Caco-2 (cell line): ENCODE results near the gene LHPP. TPM values are rescaled to one million over a fixed set of nuclear protein-coding genes. Genes with fewer than 3 reads are reported as not detected.

Experiments
- BruUV-seq: library from RNA; stranded (reverse); fragments of 400-500 nt; replicated peaks from 2 replicates; lab custom pipeline; 2021; lab: Mats Ljungman, UMichigan
- CTCF ChIA-PET: fragments of 300-600 bp; sonication (Branson Sonifier 250); formaldehyde crosslinking; loops from one replicate; lab custom pipeline; 2022; ENCODE audit warnings: antibody characterized with exemption; lab: Charles Lee
- POLR2A ChIA-PET: fragments of 300-600 bp; sonication (Branson Sonifier 250); formaldehyde crosslinking; loops from one replicate; lab custom pipeline; 2022; ENCODE audit warnings: antibody characterized with exemption; lab: Charles Lee
- DNase-seq, 2 experiments: peaks; one replicate each; pipeline versions ENCODE4 v3.0.0 to v3.0.0-alpha.2; 2020 to 2022
- H3K27me3 ChIP-seq: replicated peaks from 2 replicates; pipeline ENCODE4 v1.6.0; 2011; ENCODE audit warnings: low read length; ENCODE audit not compliant: control insufficient read depth, insufficient read depth
- H3K36me3 ChIP-seq: 2 replicates; pipeline ENCODE4 v1.5.1; 2011; ENCODE audit warnings: low read length; ENCODE audit not compliant: control insufficient read depth, insufficient read depth
- H3K4me1 ChIP-seq: fragments of 250-450 bp; sonication (Bioruptor Pico); 2 replicates; pipeline ENCODE4 v1.5.1; 2020; ENCODE audit warnings: mild to moderate bottlenecking
- H3K4me3 ChIP-seq: 2 replicates; pipeline ENCODE4 v1.5.1; 2011; ENCODE audit warnings: low read depth, mild to moderate bottlenecking, control low read depth, low read length
- H3K9me3 ChIP-seq: fragments of 250-450 bp; sonication (Bioruptor Pico); 2 replicates; pipeline ENCODE4 v1.5.1; 2020; ENCODE audit warnings: mild to moderate bottlenecking, moderate library complexity
- H3K27ac Mint-ChIP-seq: one replicate; pipeline ENCODE4 v1.8.0; 2022; ENCODE audit warnings: mixed read lengths; ENCODE audit not compliant: unreplicated experiment
- H3K27me3 Mint-ChIP-seq: one replicate; pipeline ENCODE4 v1.8.0; 2022; ENCODE audit warnings: mixed read lengths; ENCODE audit not compliant: insufficient read depth, unreplicated experiment
- H3K36me3 Mint-ChIP-seq: one replicate; pipeline ENCODE4 v1.8.0; 2022; ENCODE audit warnings: mild to moderate bottlenecking, mixed read lengths; ENCODE audit not compliant: insufficient read depth, unreplicated experiment
- H3K4me1 Mint-ChIP-seq: one replicate; pipeline ENCODE4 v1.8.0; 2022; ENCODE audit warnings: low read depth, mixed read lengths; ENCODE audit not compliant: unreplicated experiment
- H3K4me3 Mint-ChIP-seq: one replicate; pipeline ENCODE4 v1.8.0; 2022; ENCODE audit warnings: mild to moderate bottlenecking, moderate library complexity, mixed read lengths; ENCODE audit not compliant: unreplicated experiment
- H3K9me3 Mint-ChIP-seq: one replicate; pipeline ENCODE4 v1.8.0; 2022; ENCODE audit warnings: mixed read lengths; ENCODE audit not compliant: unreplicated experiment
- intact Hi-C: fragments of 100-400 bp; cut with micrococcal nuclease; formaldehyde crosslinking; loops from one replicate; pipeline ENCODE4 v1.10.0; 2022; ENCODE audit not compliant: unreplicated experiment
- total RNA-seq: library from RNA; stranded (reverse); gene quantifications from 2 replicates; pipeline ENCODE4 v1.2.3, GENCODE V29; 2022
- TF ChIP-seq, protein P1 (sequence below), 2 experiments: fragments of 200-600 bp in 1 of 2; IDR thresholded peaks; 1 replicate in 1 of 2; 2 replicates in 1 of 2; pipeline versions ENCODE4 v1.5.1 to v1.8.0; 2011 to 2022; ENCODE audit warnings: antibody characterized with exemption in 1 of 2, control low read depth in 1 of 2, inconsistent platforms in 1 of 2, low read depth in 1 of 2, low read length in 1 of 2, mild to moderate bottlenecking in 1 of 2, moderate library complexity in 1 of 2; ENCODE audit not compliant: insufficient read depth in 1 of 2, severe bottlenecking in 1 of 2, unreplicated experiment in 1 of 2

LHPP gene
- total RNA-seq, 1 experiment from 2014 or later = 15.9 TPM

DNA sequence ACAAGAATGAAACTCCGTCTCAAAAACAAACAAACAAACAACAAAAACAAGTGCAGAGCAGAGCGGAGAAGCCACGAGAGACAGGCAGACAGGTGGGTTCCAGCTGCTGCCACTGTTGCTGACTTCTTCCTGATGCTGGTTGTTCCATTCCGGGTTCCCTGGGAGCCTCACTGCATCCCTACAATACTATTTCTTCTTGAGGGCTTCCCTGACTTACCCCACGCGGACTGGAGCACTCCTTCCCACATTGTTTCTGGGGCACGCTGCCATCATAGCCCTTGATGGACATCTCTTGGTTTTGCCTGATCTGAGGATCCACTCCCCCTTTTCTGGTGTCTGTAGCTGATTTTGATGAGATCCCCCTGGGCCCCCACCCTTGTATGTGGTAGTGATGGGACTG lies 6.2 kb upstream of the LHPP start:
- H3K27me3 Mint-ChIP-seq = peaks cover 3% of the 10 kb centered on the region
- ChIA-PET POLR2A (no interaction called here), CTCF (no interaction called here)
- H3K36me3 ChIP-seq = no peaks in the 10 kb centered on the region
- H3K4me1 ChIP-seq = peaks cover 29% of the 10 kb centered on the region
- H3K9me3 ChIP-seq = no peaks in the 10 kb centered on the region
- no TSS peak for BruUV-seq
- H3K36me3 Mint-ChIP-seq = no peaks in the 10 kb centered on the region
- TF ChIP-seq, protein P1, sequence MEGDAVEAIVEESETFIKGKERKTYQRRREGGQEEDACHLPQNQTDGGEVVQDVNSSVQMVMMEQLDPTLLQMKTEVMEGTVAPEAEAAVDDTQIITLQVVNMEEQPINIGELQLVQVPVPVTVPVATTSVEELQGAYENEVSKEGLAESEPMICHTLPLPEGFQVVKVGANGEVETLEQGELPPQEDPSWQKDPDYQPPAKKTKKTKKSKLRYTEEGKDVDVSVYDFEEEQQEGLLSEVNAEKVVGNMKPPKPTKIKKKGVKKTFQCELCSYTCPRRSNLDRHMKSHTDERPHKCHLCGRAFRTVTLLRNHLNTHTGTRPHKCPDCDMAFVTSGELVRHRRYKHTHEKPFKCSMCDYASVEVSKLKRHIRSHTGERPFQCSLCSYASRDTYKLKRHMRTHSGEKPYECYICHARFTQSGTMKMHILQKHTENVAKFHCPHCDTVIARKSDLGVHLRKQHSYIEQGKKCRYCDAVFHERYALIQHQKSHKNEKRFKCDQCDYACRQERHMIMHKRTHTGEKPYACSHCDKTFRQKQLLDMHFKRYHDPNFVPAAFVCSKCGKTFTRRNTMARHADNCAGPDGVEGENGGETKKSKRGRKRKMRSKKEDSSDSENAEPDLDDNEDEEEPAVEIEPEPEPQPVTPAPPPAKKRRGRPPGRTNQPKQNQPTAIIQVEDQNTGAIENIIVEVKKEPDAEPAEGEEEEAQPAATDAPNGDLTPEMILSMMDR (IDR thresholded peaks at IDR 0.05; ENCODE audit: insufficient read depth in 1 of 2, low read depth in 1 of 2, low read length in 1 of 2, severe bottlenecking in 1 of 2, unreplicated experiment in 1 of 2) = no peak
- no peak overlapping the region for H3K27ac Mint-ChIP-seq
- H3K4me3 Mint-ChIP-seq = no peak overlapping the region
- H3K4me3 ChIP-seq = no peak overlapping the region
- no peaks in the 10 kb centered on the region for H3K27me3 ChIP-seq
- no peaks in the 10 kb centered on the region for H3K9me3 Mint-ChIP-seq
- intact Hi-C loops = no loop called here
- no peak for DNase-seq
- H3K4me1 Mint-ChIP-seq = peaks cover 15% of the 10 kb centered on the region

GRCh38 chr10:124458473-124458872 lies 3.1 kb upstream of the LHPP start:
- no peaks in the 10 kb centered on the region for H3K27me3 Mint-ChIP-seq

GRCh38 chr10:124458889-124459288 lies 2.7 kb upstream of the LHPP start:
- H3K9me3 ChIP-seq = no peaks in the 10 kb centered on the region
- no peak overlapping the region for H3K27ac Mint-ChIP-seq
- no peaks in the 10 kb centered on the region for H3K27me3 Mint-ChIP-seq
- TF ChIP-seq, protein P1 (IDR thresholded peaks at IDR 0.05; ENCODE audit: insufficient read depth in 1 of 2, low read depth in 1 of 2, low read length in 1 of 2, severe bottlenecking in 1 of 2, unreplicated experiment in 1 of 2) = no peak
- intact Hi-C loops = no loop called here
- peaks cover 36% of the 10 kb centered on the region for H3K4me1 ChIP-seq
- ChIA-PET POLR2A (interaction anchor here (0.5 kb wide), 1 partner anchor 326 kb away, joined by 3 read pairs; no protein-coding TSS in a partner anchor), CTCF (interaction anchor here (1.5 kb wide), 1 partner anchor 40 kb away, joined by 3 read pairs; the partner anchor contains the start of gene OAT)
- BruUV-seq = no TSS peak
- H3K36me3 Mint-ChIP-seq = peaks cover 6% of the 10 kb centered on the region
- no peaks in the 10 kb centered on the region for H3K27me3 ChIP-seq
- no peak overlapping the region for H3K4me3 ChIP-seq
- H3K4me1 Mint-ChIP-seq = peaks cover 15% of the 10 kb centered on the region
- H3K4me3 Mint-ChIP-seq = no peak overlapping the region
- DNase-seq = no peak
- no peaks in the 10 kb centered on the region for H3K9me3 Mint-ChIP-seq
- H3K36me3 ChIP-seq = no peaks in the 10 kb centered on the region

More at GRCh38 chr10:124458473-124458872, 3.1 kb upstream of the LHPP start:
- Mint-ChIP-seq H3K36me3 (peaks cover 6% of the 10 kb centered on the region), H3K4me3 (no peak overlapping the region), H3K27ac (no peak overlapping the region), H3K9me3 (no peaks in the 10 kb centered on the region), H3K4me1 (peaks cover 15% of the 10 kb centered on the region)
- TF ChIP-seq, protein P1 (IDR thresholded peaks at IDR 0.05; ENCODE audit: insufficient read depth in 1 of 2, low read depth in 1 of 2, low read length in 1 of 2, severe bottlenecking in 1 of 2, unreplicated experiment in 1 of 2) = no peak
- peaks cover 36% of the 10 kb centered on the region for H3K4me1 ChIP-seq
- intact Hi-C loops = no loop called here
- DNase-seq = no peak
- BruUV-seq = no TSS peak
- ChIA-PET POLR2A (interaction anchor here (0.5 kb wide), 1 partner anchor 326 kb away, joined by 3 read pairs; no protein-coding TSS in a partner anchor), CTCF (interaction anchor here (1.5 kb wide), 1 partner anchor 40 kb away, joined by 3 read pairs; the partner anchor contains the start of gene OAT)
- H3K36me3 ChIP-seq = no peaks in the 10 kb centered on the region
- no peak overlapping the region for H3K4me3 ChIP-seq
- H3K9me3 ChIP-seq = no peaks in the 10 kb centered on the region
- no peaks in the 10 kb centered on the region for H3K27me3 ChIP-seq
